Stimulated activated CD4-positive, alpha-beta T cell treated with anti-CD3 and anti-CD28 coated beads, Interleukin-1b, Interleukin-23, amount 100 ng/mL, for 1 hour (primary cell): ENCODE measurements around the gene KCND2.

Experiments used
- DNase-seq, 2 donors: peaks; one replicate each; pipeline ENCODE4 v3.0.0-alpha.2; 2020; ENCODE audit warnings: low read depth in 2 of 2

The KCND2 gene

DNA sequence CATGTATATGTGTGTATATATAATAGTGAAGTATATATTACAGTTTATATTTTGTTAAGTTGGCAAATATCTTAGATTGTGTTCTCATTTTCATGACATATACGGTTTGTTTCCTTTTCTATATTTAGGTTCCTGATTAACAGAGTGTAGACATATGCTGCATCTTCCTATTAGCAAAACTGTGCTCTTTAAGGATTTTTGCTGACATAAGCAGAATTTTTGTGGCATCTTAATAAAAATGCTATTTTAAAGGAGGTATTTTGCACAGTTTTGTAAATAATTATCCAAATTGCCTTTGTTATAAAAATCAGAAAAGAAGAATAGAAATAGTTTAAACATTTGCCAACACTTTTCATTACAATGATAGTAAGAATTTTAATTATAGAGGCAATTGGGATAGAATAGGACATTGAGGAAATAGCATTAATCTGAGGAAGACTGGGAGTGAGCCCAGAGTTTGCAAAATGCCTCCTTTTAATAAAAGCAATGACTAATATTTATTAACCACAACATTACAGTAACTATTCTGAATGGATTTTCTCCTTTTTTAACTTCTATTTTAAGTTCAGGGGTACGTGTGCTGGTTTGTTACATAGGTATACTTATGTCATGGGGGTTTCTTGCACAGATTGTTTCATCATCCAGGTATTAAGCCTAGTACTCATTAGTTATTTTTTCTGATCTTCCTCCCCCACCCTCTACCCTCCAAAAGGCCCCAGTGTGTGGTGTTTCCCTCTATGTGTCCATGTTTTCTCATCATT, 38.2 kb downstream of the KCND2 start:
- no peak for DNase-seq

DNA sequence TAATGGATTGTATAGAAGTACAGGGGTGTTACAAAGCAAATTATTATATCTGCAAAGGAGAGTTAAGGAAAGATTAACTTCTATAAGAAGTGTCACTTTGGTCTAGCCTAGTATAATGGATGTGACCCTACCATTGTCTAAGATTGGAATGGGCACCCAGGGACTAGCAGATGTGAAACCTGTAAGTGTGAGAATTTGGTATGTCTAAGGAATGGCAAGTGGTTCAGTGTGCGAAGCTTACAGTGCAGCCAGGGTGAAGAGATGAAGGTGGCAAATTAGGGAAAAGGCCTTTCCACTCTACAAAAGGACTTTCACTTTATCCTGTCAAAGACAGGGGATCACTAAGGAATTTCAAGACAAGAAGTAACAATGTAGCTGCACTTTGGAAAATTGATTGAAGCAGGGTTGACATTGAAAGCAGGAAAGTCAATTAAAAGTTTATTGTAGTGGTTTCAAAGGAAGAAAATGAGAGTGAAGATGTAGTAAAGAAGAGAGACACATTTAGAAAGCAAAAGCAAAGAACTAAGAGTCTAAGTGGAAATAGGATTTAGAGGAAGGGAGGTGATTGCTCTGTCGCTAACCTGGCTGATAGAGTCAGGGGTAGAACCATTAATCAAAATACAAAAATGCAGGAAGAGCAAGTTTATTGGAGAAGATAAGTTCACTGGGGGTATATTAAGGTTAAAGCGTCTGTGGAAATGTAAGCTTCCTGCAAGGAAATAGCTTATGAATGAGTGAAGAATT, 47.4 kb downstream of the KCND2 start:
- no peak for DNase-seq

DNA sequence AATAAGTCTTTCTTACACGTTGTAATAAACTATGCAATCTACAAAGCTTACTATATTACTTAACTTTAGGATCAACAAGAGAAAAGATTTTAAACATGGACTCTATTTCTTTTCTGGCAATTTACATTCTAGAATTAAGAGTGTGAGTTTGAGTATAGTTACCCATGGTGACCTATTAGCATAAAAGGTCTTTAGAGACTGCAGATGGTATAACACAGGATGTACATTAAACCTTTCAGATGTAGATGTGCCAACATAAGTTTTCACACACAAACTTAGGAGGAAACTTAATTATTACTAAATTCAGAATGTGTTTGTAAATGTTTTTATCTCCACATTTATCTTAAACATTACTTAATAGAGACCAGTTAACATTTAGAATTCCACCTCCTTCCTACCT, 54.1 kb downstream of the KCND2 start:
- DNase-seq = no peak

DNA sequence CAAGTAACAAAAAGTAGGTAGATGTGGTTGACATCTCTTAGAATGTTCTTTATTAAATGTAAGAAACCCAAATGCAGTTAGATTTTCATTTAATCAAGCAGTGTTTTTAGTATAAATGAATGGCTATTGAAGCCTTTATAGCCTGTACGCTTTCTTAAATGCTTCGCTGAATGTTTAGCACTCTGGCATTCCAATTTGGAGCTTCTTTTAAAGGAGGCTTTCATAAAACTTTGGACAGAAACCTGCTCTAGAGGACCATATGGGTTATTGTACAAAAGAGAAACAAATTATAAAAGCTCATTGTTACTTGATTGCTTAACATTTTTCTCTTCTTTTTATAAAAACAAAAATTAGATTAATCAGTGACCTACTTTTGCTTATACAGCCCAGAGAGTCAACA, 59.5 kb downstream of the KCND2 start:
- DNase-seq = no peak

DNA sequence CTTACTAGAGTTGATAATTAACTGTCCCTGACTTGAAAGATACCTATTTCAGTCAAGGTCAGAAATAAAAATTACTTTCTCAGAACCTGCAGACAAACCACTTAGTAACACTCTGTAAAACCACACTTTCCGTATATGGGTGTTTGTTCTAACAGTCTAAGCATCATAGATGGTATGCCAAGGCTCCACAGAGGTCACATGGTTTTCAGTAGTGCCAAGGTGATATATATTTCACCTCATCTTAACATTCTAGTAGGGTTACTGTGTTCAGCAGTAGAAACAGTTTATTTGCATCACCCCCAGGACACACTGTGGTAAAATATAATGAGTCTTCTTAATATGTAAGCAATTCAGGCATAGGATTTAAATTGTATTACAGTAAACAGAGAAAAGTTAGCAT, 61.5 kb downstream of the KCND2 start:
- no peak for DNase-seq

DNA sequence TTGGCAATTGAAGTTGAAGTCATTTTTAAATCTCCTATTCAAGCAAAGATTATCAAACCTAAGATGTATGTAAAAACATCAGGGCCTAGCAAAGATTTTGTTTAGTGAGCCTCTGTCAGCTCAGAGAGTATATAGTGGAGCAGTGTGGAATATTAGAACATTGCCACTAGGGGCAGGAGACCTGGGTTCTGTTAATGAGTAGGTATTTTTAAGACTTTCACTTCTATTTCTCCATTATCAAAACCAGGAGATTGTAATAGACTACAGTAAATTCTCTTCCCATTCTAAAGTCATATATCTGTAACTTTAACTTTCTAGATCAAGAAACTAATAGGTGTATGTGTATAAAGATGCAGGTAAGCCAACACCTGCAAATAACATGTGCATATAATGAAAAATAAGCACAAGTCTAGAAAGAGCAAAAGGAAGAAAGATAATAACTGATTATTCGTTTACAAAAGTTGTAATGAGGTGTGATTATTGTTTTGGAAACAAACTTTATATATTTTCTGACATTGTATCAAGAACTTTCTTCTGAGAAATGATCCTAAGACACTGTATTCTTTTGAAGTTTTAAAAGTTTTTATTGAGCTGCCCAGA, 64.4 kb downstream of the KCND2 start:
- no peak for DNase-seq

DNA sequence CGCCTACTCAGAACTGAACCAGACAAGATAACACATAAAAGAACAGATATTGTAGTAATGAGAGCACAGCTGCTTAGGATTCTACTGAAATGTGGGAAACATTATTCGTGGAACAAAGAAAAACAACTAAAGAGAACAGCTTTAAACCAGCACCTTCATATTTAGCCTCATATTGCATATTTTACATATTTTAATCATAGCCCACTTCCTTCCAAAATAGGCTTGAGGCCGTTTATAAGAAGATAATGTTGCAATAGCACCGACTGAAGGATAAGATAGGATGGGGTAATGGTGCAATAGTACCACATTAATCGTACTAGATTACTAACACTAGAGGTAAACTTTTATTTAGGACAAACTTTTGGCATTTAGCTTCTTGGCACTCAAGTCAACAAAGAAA, 71.3 kb downstream of the KCND2 start:
- no peak for DNase-seq

DNA sequence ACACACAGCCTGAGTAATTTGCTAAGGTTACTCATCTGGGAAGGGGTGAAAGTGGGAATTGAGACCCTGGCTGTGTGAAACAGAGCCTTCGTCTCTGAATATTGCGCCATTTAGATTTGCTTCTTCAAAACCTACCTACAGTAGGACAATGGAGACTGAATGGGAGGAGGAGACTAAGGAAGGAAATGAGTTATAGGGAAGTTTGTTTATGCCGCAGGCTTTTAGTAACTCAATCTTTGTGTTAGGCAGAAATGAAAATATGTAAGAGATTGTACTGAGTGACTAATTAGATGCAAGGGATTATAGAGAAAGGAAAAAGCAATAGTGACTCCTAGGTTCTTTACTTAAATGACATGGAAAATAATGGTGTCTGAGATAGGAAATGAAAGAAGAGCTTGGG, 80.2 kb downstream of the KCND2 start:
- no peak for DNase-seq

DNA sequence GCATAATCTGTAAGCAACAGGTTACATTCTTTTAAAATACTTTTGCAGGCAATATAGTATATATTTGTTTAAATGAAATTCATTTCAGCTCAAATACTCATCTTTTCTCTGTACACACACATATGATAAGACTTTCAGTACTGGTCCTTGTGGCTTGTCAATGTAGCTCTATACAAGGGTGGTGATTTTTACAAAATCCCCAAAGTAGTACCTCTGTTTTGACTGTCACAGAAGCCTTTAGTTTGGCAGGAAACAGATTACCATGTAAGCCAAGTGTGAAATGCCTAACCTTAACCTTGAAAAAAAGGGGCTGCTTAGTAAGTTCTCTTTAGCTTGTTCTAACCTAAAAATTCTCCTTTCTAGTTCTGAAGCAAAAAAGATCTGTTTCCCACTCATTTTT, 87.9 kb downstream of the KCND2 start:
- DNase-seq = no peak

DNA sequence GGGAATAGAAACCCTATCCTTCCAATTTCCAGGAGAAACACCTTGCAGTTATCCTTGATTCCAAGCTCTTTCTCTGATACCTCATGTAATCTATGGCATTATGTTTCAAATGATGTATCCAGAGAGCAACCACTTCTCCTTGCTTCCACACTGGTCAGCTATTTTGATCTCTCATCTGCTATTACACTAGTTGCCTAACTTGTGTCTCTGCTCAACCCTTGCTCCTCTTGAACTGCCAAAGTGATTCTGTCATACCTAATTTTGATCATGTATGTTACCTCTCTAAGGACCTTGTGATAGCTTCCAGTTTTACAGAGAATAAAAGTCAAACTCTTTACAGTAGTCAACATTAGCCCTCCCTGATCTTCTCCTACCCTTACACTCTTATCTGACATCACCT, 90.4 kb downstream of the KCND2 start:
- no peak for DNase-seq

DNA sequence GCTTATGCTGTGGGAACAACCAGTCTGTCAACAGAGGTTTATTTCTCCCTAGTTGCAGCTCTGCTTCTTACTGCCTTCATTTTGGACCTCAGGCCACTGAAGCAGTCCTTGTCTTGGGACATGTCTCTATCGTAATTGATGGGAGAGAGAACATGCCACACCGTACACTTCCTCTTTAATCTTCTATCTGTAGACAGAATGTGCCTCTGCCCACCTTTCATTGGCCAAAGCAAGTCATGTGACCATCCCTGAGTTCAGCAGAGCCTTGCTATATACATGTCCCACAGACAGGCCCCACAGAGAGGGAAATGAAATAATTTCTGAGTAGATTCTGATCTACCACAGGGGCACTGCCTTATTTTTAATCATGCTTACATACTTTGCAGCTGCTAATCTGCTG, 98.0 kb downstream of the KCND2 start:
- no peak for DNase-seq

DNA sequence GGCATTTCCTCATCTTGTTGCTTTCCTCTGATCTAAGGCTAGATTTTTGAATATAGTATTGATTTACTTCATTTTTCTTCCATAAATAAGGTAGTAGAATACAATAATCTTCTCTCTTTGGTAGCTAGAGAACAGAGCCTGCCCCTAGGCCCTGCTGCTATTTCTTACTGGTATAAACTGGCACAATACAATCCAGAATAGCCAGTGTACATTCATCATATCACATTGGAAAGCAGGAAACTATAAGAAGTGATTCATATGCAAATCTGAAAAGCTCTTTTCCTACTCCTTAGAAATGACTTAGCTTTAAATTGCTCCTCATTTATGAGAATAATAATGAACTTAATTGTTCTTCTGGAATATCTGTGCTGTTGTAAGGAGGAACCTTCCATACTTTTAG, 100.2 kb downstream of the KCND2 start:
- no peak for DNase-seq

DNA sequence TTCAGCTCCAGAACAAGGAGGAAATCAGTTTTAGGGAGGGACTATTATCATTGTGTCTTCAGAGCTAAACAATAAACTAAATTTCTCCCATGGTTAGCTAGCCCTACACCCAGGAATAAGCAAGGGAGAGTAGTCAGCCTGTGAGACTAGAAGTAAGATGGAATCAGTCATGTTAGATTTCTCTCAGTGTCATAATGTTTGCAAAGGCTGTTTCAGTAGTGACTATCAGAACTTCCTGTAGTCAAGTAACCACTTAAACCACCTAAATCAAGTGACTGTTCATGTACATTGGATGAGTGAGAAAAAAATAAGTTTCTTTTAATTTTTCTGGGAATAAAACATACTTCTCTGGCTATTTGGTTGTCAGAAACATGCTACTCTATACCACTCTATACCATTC, 121.6 kb downstream of the KCND2 start:
- no peak for DNase-seq

DNA sequence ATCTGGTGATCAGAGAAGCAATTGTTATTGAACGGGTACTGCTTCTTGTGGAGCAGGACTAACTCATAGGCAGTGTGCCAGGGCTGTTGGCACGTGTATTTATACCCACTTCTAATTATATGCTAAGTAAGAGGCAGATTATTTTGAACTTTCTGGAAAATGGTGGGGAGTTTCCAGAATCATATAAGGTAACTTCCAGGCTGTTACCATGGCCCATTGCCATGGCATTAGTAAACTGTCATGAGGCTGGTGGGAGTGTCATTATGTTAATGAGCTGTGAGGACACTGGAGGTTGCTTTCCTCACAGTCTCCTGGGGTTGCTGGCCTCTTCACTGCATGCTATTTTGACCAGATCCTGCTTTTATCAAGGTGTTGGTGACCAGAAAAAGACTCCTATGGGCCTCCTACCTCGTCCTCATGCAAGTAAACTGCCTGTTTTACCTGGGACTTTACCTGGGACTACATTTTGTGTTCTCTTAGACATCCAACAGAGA, 122.6 kb downstream of the KCND2 start:
- no peak for DNase-seq

DNA sequence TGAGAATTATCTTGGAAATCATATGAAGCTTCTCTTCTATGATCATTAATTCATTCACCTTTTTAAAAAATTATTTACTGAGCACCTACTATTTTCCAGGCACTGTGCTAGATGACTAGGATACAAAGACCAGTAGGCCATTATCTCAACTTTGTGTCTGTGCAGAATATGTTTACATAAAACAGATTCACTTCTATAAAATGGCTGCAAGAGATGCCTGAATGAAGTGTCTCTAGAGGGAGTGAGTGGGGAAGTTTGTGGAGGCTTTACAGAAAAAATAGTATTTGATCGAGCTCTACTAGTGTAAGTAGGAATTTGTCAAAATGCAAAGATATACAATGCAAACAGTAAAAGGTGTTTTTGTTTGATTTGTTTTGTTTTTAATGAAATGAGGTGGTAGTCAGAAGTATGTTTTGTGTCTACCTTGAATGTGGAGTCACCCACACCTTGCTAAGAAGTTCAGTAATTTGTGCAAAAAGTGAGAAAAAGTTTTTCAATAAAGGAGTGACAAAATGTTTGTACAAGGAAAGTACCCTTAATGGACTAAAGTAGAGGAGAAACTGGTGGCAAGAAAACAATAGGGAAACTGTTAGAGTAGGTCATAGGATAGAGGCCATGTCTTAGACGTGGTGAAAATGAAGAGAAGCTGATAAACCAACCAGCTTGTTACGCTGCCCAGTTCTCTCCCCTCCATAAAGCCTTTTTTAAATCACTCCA, 125.5 kb downstream of the KCND2 start:
- DNase-seq = no peak

DNA sequence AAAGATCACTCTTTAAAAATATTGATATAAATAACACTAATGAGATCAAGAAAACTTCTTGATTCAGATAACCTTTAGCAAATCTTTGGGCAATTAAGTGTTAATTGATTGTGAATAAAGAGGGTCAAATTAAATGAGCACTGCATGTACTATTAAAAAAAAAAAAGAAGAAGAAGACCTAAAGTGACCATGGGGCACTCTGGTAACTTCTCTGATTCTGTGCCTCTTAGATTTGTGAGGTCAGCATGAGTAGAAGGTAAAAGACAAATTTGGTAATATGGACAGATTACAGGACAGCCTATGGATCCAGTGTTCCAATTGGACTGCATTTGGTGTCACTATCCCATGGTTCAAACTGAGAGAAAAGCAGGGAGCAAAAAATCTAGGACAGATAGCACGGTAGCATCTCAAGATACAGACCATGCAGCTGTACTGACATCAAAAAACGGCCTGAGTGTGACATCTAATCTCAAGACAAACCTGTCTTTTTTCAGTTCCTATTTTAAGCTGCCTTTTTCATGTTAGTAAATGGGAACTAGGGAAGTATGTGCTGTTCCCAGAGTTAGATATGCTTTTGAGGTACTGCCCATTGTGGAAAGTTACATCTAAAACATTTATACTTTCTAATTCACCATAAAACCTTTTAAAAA, 128.0 kb downstream of the KCND2 start:
- DNase-seq = no peak

DNA sequence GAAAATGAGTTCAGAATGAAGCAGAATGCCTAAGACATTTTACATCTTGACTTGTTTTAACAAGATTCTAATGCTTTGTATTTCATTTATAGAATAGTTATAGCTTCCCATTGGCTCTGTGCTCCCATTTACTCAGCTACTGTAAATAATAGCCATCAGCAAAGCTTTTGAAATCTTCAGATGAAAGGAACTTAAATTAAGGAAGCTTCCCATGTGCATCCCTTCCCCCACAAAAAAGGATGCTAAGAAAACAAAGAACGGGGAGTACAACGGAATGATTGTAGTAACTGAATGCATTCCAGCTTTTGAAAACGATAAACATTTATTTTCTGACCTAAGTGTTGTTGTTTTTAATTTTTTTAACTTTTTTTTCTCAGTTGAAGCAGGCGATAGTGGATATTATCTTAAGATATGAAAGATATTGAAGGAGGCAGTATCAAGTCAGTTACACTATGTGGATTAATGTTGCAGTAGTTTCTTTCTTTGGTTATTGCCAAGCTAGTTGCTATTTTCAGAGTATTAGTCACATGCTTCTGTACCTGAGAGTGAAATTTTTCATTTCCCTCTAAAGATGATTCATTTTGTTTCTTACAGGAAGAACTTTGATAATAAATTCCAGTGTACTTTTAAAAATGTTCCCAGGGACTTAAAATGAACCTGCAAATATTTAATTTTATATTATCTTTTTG, 129.2 kb downstream of the KCND2 start:
- no peak for DNase-seq

DNA sequence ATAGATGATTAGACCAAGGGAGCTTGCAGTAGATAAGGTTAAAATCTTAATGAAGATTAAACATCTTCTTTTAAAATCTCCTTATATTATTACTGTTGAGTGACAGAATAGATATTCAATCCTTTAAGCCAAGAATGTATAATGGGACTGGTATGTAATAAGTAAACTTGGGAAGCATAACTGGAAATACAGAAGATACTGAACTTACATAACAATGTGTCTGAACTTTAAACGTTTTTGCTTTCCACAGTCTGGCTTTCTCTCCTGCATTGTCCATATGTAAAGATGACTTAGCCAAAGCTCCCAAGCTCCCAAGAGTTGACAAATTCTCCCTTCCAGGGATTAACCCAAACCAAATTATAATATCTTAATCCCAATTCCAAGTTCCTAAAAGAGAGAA, 129.8 kb downstream of the KCND2 start:
- no peak for DNase-seq

DNA sequence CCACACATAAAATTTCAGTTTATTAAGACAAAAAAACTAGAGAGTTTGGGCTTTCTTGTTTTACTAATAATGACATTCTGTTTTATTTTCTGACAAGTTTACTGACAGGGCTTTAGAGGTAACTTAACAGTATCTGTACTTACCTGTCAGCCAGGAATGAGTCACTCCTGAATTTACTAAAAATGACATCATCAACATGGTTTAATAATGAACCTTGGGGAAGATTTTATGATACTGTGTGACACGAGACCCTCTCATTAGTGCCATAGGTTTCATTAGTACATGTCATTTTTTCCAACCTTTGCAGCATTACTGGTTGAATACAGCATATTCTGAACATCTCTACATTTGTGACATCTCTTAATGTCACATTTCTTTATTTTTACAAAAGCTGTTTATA, 131.1 kb downstream of the KCND2 start:
- no peak for DNase-seq

DNA sequence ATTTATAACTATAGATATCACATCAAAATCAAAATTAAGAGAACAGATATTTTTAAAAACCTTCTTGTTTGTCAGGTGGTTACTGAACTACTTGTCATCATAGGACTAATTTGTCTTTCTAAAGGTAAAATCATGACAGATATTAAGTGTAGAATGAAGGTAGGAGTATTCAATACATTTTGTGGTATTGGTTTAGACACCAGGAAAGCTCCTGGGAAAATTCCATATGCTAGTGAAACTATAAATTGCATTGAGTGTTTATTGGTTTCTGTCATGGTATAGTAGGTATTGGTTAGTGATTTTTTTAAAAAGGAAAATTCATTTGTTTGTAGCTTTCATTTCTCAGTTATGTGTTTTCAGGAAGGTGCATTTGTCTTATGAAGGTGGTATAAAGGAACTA, 132.7 kb downstream of the KCND2 start:
- DNase-seq = no peak

DNA sequence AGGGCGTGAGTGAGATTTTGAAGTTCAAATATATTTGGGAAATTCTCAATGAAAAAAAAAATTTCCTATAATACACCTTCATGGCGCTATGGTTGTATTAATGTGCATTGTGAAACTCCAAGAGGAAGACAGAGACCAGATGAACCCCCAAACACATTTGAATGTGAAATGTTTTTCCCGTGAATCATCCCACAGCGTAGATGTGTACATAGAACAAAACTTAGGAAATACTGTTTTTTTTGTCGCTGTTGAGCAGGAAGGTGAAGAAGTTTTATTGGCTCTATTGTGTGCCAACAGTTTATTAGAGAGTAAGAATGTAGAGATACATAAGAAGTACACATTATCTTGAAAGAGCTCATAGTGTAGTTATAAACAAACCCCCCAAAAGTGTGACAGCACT, 134.0 kb downstream of the KCND2 start:
- DNase-seq = no peak
